Measurements from ENCODE around the gene ADAMTS12. TPM values are rescaled to one million over a fixed set of nuclear protein-coding genes. Genes with fewer than 3 reads are reported as not detected.

The ADAMTS12 gene
- total RNA-seq, 3 donors from 2014 or later (not counting 1 experiment from before 2014, with no cell fraction given): not detected

DNA sequence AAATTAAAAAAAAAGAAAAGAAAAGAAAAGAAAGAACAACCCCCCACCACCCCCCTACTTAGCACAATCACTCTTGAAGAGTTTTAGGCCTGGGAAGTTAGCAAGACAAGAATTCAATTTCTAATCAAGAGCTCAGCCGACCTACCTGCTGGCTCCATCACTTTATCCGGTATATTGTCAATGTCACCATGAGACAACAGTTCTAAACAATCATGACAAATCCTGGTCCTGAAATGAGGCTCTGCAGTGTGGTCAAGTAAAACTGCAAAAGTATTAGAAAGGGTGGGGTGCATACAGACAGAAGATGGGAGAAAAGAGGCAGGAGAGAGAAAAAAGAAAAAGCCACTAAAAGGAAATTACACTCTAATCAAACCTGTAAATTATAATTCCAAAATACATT lies 287.3 kb downstream of the ADAMTS12 start:
- intact Hi-C loops (cut with micrococcal nuclease): no loop called here
- Histone ChIP-seq H3K36me3 (ENCODE audit: control insufficient read depth, insufficient read depth, low read length) (no peaks in the 10 kb centered on the region), H3K27me3 (ENCODE audit: control insufficient read depth, insufficient read depth, low read length) (no peaks in the 10 kb centered on the region), H3K9me3 (ENCODE audit: control insufficient read depth, insufficient read depth, low read length) (no peaks in the 10 kb centered on the region), H3K4me1 (ENCODE audit: control insufficient read depth, insufficient read depth, low read length) (no peaks in the 10 kb centered on the region), H3K4me3 (ENCODE audit: low read length) (no peak overlapping the region), H3K27ac (ENCODE audit: low read length) (no peak overlapping the region)
- Mint-ChIP-seq H3K27ac (no peak overlapping the region), H3K4me3 (no peak overlapping the region), H3K9me3 (no peaks in the 10 kb centered on the region), H3K27me3 (ENCODE audit: low read depth in 2 of 2) (peaks cover 0 to 2% of the 10 kb centered on the region in 2 donors), H3K36me3 (no peaks in the 10 kb centered on the region), H3K4me1 (no peaks in the 10 kb centered on the region)
- ATAC-seq (no peak), DNase-seq (no peak)
- TF ChIP-seq, protein P1, sequence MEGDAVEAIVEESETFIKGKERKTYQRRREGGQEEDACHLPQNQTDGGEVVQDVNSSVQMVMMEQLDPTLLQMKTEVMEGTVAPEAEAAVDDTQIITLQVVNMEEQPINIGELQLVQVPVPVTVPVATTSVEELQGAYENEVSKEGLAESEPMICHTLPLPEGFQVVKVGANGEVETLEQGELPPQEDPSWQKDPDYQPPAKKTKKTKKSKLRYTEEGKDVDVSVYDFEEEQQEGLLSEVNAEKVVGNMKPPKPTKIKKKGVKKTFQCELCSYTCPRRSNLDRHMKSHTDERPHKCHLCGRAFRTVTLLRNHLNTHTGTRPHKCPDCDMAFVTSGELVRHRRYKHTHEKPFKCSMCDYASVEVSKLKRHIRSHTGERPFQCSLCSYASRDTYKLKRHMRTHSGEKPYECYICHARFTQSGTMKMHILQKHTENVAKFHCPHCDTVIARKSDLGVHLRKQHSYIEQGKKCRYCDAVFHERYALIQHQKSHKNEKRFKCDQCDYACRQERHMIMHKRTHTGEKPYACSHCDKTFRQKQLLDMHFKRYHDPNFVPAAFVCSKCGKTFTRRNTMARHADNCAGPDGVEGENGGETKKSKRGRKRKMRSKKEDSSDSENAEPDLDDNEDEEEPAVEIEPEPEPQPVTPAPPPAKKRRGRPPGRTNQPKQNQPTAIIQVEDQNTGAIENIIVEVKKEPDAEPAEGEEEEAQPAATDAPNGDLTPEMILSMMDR (IDR thresholded peaks at IDR 0.05): no peak
- 84% methylated on average over 2 of the region's 2 CpGs for WGBS (ENCODE audit: insufficient coverage)

DNA sequence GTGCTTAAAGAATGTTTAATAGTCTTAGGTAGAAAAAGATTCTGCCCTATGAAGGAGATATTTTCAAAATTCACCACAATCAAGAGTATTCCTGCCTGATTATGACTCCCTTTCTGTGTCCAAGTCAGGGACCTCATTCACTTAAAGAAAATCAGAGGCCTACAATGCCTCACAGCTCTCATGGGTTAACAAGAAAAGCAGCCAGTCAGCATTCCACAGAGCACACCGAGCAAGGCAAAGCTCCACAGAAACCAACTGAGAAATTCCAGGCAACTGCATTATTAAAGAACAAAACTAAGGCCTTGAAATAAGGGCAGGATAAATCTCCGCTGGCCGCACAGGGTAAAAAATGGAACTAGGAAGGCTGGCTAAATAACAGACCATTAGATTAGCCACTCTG lies 289.9 kb downstream of the ADAMTS12 start:
- intact Hi-C loops (cut with micrococcal nuclease): no loop called here
- 89% methylated on average over 3 of the region's 3 CpGs for WGBS (ENCODE audit: insufficient coverage)
- ATAC-seq (no peak), DNase-seq (no peak)
- no peaks in the 10 kb centered on the region for H3K9me3 ChIP-seq (ENCODE audit: control insufficient read depth, insufficient read depth, low read length)
- Mint-ChIP-seq H3K4me1 (no peaks in the 10 kb centered on the region), H3K27ac (no peak overlapping the region), H3K27me3 (ENCODE audit: low read depth in 2 of 2) (peaks cover 0 to 2% of the 10 kb centered on the region in 2 donors), H3K9me3 (no peaks in the 10 kb centered on the region), H3K4me3 (no peak overlapping the region), H3K36me3 (no peaks in the 10 kb centered on the region)
- TF ChIP-seq, protein P1 (IDR thresholded peaks at IDR 0.05): no peak
- no peak overlapping the region for H3K27ac ChIP-seq (ENCODE audit: low read length)
- no peaks in the 10 kb centered on the region for H3K36me3 ChIP-seq (ENCODE audit: control insufficient read depth, insufficient read depth, low read length)
- H3K27me3 ChIP-seq (ENCODE audit: control insufficient read depth, insufficient read depth, low read length): no peaks in the 10 kb centered on the region
- H3K4me3 ChIP-seq (ENCODE audit: low read length): no peak overlapping the region
- H3K4me1 ChIP-seq (ENCODE audit: control insufficient read depth, insufficient read depth, low read length): no peaks in the 10 kb centered on the region

DNA sequence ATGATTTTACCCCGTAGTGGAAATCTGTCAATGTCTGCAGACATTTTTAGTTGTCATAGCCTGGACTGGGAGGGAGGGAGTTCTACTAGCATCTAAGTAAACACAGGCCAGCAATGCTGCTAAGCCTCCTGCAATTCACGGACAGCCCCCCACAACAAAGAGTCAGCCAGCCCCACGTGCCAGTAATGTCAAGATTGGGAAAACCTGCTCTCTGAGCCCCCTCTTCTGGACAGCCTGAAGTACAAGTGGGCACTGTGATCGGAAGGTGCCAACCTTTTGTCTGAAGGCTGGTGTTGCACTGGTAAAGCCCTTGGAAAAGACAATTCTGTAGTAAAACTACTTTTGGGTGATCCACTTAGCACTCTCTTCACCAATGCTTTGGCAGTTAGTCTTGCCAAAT lies 296.5 kb downstream of the ADAMTS12 start:
- Mint-ChIP-seq H3K9me3 (no peaks in the 10 kb centered on the region), H3K4me3 (no peak overlapping the region), H3K4me1 (no peaks in the 10 kb centered on the region), H3K36me3 (no peaks in the 10 kb centered on the region), H3K27ac (no peak overlapping the region), H3K27me3 (ENCODE audit: low read depth in 2 of 2) (peaks cover 0 to 3% of the 10 kb centered on the region in 2 donors)
- Histone ChIP-seq H3K36me3 (ENCODE audit: control insufficient read depth, insufficient read depth, low read length) (no peaks in the 10 kb centered on the region), H3K27me3 (ENCODE audit: control insufficient read depth, insufficient read depth, low read length) (no peaks in the 10 kb centered on the region), H3K4me1 (ENCODE audit: control insufficient read depth, insufficient read depth, low read length) (no peaks in the 10 kb centered on the region), H3K4me3 (ENCODE audit: low read length) (no peak overlapping the region), H3K27ac (ENCODE audit: low read length) (no peak overlapping the region), H3K9me3 (ENCODE audit: control insufficient read depth, insufficient read depth, low read length) (no peaks in the 10 kb centered on the region)
- DNase-seq (no peak), ATAC-seq (no peak)
- intact Hi-C loops (cut with micrococcal nuclease): no loop called here
- 77% methylated on average over 4 of the region's 4 CpGs for WGBS (ENCODE audit: insufficient coverage)
- TF ChIP-seq, protein P1 (IDR thresholded peaks at IDR 0.05): no peak

DNA sequence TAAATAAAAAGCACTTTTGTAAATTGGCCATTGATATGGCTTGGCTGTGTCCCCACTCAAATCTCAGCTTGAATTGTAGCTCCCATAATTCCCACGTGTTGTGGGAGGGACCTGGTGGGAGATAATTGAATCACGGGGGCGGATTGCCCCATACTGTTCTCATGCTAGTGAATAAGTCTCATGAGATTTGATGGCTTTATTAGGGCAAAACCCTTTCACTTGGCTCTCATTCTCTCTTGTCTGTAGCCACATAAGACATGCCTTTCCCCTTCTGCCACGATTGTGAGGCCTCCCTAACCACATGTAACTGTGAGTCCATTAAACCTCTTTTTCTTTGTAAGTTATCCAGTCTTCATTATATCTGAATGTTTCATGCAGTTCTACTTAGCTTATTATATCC lies 297.8 kb downstream of the ADAMTS12 start:
- no peaks in the 10 kb centered on the region for H3K27me3 ChIP-seq (ENCODE audit: control insufficient read depth, insufficient read depth, low read length)
- DNase-seq (no peak), ATAC-seq (no peak)
- intact Hi-C loops (cut with micrococcal nuclease): no loop called here
- no peaks in the 10 kb centered on the region for H3K9me3 ChIP-seq (ENCODE audit: control insufficient read depth, insufficient read depth, low read length)
- no peak overlapping the region for H3K4me3 Mint-ChIP-seq
- no peaks in the 10 kb centered on the region for H3K9me3 Mint-ChIP-seq
- no peak overlapping the region for H3K4me3 ChIP-seq (ENCODE audit: low read length)
- no peaks in the 10 kb centered on the region for H3K36me3 Mint-ChIP-seq
- peaks cover 0 to 3% of the 10 kb centered on the region in 2 donors for H3K27me3 Mint-ChIP-seq (ENCODE audit: low read depth in 2 of 2)
- TF ChIP-seq, protein P1 (IDR thresholded peaks at IDR 0.05): no peak
- no peaks in the 10 kb centered on the region for H3K4me1 Mint-ChIP-seq
- no peaks in the 10 kb centered on the region for H3K4me1 ChIP-seq (ENCODE audit: control insufficient read depth, insufficient read depth, low read length)
- no peaks in the 10 kb centered on the region for H3K36me3 ChIP-seq (ENCODE audit: control insufficient read depth, insufficient read depth, low read length)
- H3K27ac Mint-ChIP-seq: no peak overlapping the region
- H3K27ac ChIP-seq (ENCODE audit: low read length): no peak overlapping the region
- 77% methylated on average over 4 of the region's 4 CpGs for WGBS (ENCODE audit: insufficient coverage)
